GM18951 (cell line): Measurements from ENCODE around the gene MPV17L.
"Not testable (repeated sequence)": the region's sequence is repeated elsewhere in the genome, so short reads cannot be mapped to it uniquely, and the experiment has no call there.

ENCODE experiments used
- POLR2A ChIP-seq: IDR thresholded peaks from 4 replicates; pipeline ENCODE4 v1.6.1; 2011; ENCODE audit warnings: mild to moderate bottlenecking; ENCODE audit not compliant: insufficient read length, insufficient read depth; ENCODE audit errors: extremely low read depth
- in situ Hi-C: fragments of 300-500 bp; cut with MboI; formaldehyde crosslinking; loops from one replicate; pipeline ENCODE4 v1.12.0; 2022; ENCODE audit warnings: low sequenced_read_pairs, mixed read lengths, inconsistent platforms; ENCODE audit not compliant: unreplicated experiment

Gene MPV17L

DNA sequence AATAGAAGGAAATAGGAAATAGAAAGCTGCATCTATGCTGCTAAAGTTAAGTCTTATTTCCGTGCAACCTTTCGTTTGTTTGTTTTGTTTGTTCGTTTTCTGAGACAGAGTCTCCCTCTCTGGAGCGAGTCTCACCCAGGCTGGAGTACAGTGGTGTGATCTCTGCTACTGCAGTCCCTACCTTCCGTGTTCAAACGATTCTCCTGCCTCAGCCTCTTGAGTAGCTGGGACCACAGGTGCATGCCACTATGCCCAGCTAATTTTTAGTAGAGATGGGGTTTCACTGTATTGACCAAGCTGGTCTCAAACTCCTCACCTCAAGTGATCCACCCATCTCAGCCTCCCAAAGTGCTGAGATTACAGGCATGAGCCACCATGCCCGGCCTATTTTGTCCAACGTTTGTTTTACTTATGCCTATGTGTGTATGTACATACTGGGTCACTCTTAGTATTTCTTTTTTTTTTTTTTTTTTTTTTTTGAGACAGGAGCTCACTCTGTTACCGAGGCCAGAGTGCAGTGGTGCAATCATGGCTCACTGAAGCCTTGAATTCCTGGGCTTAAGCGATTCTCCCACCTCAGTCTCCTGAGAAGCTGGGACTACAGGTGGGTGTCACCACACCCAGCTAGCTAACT is 55.7 kb downstream of the MPV17L start:
- TF ChIP-seq POLR2A = no peak
- in situ Hi-C loops = no loop called here

DNA sequence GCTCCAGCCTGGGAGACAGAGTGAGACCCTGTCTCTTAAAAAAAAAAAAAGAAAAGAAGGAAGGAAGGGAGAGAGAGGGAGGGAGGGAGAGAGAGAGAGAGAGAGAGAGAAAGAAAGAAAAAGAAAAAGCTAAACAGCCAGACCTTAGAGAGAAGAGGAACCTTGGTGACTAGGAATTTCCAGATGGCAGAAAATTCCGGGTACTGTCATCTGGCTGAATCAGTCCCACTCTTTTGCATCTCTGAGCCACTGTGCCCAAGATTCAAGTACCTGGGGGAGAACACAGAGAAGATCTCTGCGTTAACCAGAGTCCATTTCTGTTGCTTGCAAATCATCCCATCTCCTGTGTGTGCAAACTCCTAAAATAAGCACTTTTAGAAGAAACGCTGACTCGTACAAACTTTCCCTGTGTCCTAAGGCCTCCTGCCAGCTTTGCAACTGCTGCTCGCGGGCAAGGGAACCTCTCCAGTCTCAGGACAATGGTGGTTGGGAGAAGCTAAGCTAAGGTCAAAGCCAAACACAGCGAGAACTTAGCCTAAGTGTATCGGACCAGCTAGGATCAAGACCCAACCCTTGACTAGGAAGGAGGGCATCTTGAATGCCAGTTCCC is 56.8 kb downstream of the MPV17L start:
- no peak for TF ChIP-seq POLR2A
- in situ Hi-C loops = no loop called here

DNA sequence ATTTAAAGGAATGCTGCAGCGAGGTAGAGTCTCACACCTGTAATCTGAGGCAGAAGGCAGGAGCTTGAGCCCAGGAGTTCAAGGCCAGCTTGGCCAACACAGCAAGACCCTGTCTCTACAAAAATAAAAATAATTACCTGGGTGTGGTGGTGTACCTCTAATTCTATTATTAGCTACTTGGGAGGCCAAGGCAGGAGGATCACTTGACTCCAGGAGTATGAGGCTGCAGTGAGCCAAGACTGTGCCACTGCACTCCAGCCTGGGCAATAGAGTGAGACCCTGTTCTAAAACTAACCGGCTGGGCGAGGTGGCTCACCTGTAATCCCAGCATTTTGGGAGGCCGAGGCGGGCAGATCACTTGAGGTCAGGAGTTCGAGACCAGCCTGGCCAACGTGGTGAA is 57.7 kb downstream of the MPV17L start:
- in situ Hi-C loops = not testable (repeated sequence)

DNA sequence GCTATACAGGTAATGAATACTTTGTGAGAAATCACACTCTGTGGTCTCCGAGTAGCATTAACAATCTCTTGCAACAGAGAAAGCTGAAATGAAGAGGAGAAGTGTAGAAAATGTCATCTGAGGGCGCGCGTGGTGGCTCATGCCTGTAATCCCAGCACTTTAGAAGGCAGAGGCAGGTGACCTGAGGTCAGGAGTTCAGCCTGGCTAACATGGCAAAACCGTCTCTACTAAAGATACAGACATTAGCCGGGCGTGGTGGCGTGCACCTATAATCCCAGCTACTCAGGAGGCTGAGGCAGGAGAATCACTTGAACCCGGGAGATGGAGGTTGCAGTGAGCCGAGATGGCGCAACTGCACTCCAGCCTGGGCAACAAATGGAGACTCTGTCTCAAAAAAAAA is 59.4 kb downstream of the MPV17L start:
- in situ Hi-C loops = not testable (repeated sequence)

DNA sequence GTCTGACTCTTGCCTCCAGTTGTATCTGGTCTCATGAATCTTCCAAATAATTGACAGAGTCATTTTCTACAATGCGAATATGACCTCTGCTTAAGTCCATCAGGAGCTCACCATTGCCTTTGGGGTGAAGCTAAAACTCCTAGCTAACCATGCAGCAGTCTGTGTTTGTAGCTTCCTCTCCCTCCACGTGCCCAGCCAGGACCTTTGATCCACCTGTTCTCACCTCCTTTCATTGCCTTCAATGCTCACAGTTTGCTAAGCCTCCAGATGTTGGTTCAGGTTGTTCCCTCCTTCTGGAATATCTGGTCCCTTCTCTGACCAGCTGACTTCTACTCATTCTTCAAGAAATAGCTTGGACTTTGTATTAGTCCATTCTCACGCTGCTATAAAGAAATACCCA is 61.8 kb downstream of the MPV17L start:
- in situ Hi-C loops = no loop called here
- TF ChIP-seq POLR2A = no peak

DNA sequence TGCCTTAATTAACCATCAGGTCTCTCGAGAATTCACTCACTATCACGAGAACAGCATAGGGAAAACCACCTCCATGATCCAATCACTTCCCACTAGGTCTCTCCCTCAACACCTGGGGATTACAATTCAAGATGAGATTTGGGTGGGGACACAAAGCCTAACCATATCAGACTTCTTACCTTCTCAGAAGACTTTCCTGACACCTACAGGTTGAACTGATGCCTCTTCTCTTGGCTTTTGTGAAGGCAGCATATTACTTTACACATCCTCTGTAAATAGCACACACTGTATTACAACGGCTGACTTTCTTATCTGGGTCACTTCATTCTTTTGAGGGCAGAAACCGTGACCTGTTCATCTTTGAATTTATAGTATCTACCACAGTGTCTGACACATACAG is 62.4 kb downstream of the MPV17L start:
- in situ Hi-C loops = no loop called here
- TF ChIP-seq POLR2A = no peak

DNA sequence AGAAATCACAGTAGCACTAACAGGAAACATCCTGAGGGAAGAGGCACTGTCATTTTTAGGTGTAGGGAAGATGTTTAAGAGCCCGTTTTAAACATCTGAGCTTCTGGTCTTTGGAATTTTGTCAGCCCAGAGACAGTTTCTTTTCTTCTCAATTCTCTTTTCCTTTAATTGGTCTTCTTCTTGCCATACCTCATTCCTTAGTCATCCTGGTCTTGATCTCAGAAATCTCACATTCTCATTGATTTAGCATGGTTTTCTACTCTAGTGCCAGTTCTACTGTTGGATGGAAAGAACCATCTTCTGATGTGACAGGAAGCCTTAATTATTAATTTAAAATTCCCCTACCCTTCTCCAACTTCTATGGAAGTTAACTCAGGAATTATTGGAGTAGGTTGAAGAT is 64.2 kb downstream of the MPV17L start:
- in situ Hi-C loops = no loop called here
- TF ChIP-seq POLR2A = no peak

DNA sequence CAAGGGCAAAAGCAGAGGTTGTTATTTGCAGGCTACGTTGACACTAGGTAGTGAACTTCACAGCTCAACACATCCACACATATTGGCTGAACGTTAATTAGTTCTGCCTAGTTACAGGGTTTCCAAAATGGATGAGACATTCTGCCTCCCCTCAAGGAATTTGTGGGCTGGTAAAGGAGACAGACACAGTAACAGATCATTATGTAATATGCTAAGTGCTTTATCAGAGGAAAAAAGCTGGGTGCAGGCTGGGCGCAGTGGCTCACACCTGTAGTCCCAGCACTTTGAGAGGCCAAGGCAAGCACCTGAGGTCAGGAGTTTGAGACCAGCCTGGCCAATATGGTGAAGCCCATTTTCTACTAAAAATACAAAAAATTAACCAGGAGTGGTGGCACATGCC is 65.0 kb downstream of the MPV17L start:
- no peak for TF ChIP-seq POLR2A
- in situ Hi-C loops = no loop called here

DNA sequence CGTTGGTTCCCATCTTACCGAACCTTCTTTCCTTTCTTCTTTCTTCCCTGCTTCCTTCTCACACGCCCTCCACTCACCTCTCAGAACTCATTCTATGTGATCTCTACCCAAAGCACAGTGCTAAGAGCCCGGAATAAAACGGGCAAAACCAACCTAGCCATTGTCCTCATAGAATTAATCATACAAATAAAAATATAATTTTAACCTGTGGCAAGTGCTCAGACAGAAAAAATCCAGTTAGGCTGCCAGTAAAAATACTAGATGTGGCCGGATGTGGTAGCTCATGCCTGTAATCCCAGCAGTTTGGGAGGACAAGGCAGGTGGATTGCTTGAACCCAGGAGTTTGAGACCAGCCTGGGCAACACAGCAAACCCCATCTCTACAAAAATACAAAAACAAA is 65.8 kb downstream of the MPV17L start:
- in situ Hi-C loops = no loop called here
- no peak for TF ChIP-seq POLR2A
